PFSK-1 (cell line): ENCODE data around the gene LIPA.

Experiments used
- FOXP2 ChIP-seq: optimal IDR thresholded peaks from 2 replicates; pipeline ENCODE3; 2011; ENCODE audit warnings: borderline replicate concordance, control low read depth, inconsistent platforms; ENCODE audit not compliant: insufficient read depth; ENCODE audit errors: extremely low read length, extremely low read depth
- POLR2AphosphoS5 ChIP-seq: IDR thresholded peaks from 2 replicates; pipeline ENCODE4 v1.6.1; 2012; ENCODE audit warnings: low read depth, mild to moderate bottlenecking, control low read depth, low read length, moderate library complexity
- REST ChIP-seq, 2 experiments: IDR thresholded peaks; 2 replicates each; pipeline versions ENCODE4 v1.6.1 to v1.8.0; 2011 to 2012; ENCODE audit warnings: low read depth in 2 of 2, low read length in 2 of 2, control low read depth in 1 of 2, inconsistent platforms in 1 of 2, mild to moderate bottlenecking in 1 of 2, moderate library complexity in 1 of 2; ENCODE audit not compliant: insufficient read depth in 1 of 2
- SIN3A ChIP-seq: IDR thresholded peaks from 2 replicates; pipeline ENCODE4 v1.6.1; 2012; ENCODE audit warnings: mild to moderate bottlenecking, low read length, moderate library complexity, borderline replicate concordance; ENCODE audit not compliant: insufficient read depth
- TAF1 ChIP-seq: IDR thresholded peaks from 2 replicates; pipeline ENCODE4 v1.6.1; 2012; ENCODE audit warnings: low read length, control low read depth, borderline replicate concordance; ENCODE audit not compliant: insufficient read depth

LIPA gene

GRCh38 chr10:89296220-89296648 lies 44.7 kb upstream of the LIPA start:
- TF ChIP-seq POLR2AphosphoS5: no peak
- no peak for TF ChIP-seq SIN3A
- TF ChIP-seq TAF1: no peak
- TF ChIP-seq REST (IDR thresholded peaks at IDR 0.05; ENCODE audit: insufficient read depth in 1 of 2, low read depth in 2 of 2, low read length in 2 of 2): no peak
- no peak for TF ChIP-seq FOXP2

- no peak for TF ChIP-seq SIN3A
- TF ChIP-seq REST (IDR thresholded peaks at IDR 0.05; ENCODE audit: insufficient read depth in 1 of 2, low read depth in 2 of 2, low read length in 2 of 2): no peak
- TF ChIP-seq POLR2AphosphoS5: no peak
- TF ChIP-seq TAF1: no peak
- TF ChIP-seq FOXP2: no peak
Measured at GRCh38 chr10:89295597-89295996, 44.0 kb upstream of the LIPA start.

GRCh38 chr10:89294721-89295239 lies 43.2 kb upstream of the LIPA start:
- no peak for TF ChIP-seq POLR2AphosphoS5
- no peak for TF ChIP-seq SIN3A
- TF ChIP-seq REST (IDR thresholded peaks at IDR 0.05; ENCODE audit: insufficient read depth in 1 of 2, low read depth in 2 of 2, low read length in 2 of 2): no peak
- no peak for TF ChIP-seq FOXP2
- no peak for TF ChIP-seq TAF1

- TF ChIP-seq POLR2AphosphoS5 (no peak), REST (IDR thresholded peaks at IDR 0.05; ENCODE audit: insufficient read depth in 1 of 2, low read depth in 2 of 2, low read length in 2 of 2) (no peak), SIN3A (no peak), TAF1 (no peak), FOXP2 (no peak)
Measured at GRCh38 chr10:89283936-89284475, 32.4 kb upstream of the LIPA start.
